HG02840 (cell line): ENCODE measurements around the gene PSPH.
"Not testable (repeated sequence)": the region's sequence is repeated elsewhere in the genome, so short reads cannot be mapped to it uniquely, and the experiment has no call there.

Source experiments
- ATAC-seq: cut with Tn5 transposase; IDR thresholded peaks from one replicate; pipeline ENCODE4 v1.9.1; 2021; ENCODE audit warnings: mild to moderate bottlenecking, moderate library complexity, moderate number of reproducible peaks; ENCODE audit not compliant: unreplicated experiment, low FRiP score

Gene PSPH

DNA sequence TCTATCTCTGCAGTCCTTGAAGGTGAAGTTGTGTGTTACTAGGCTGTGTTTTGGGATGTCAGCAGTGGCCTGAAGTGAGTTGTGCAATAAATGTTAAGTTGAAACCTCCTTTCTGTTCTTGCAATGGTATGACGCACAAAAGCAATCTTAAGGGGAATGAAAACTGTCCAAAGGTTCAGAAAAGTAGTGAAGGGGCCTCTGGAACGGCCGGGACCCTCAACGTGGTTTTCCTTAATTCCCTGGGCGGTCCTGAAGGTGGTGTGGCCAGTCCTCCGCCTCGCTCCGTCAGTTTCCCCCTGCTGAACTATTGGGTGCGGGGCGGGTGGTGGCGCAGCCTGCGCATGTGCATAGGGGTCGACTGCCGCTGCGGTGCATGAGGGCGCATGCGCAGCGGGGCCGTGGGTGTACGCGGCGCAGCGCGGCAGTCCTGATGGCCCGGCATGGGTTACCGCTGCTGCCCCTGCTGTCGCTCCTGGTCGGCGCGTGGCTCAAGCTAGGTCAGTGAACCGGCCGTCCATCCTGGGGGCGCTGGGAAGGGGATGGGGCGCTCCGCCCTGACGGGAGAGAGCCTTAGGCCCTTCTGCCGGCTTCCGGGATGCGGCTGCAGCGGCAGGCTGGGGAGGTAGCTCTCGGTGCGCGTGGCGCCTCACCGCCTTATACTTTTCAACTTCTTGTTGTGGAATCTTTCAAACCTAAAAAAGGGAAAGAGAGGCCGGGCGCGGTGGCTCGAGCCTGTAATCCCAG is 12.8 kb upstream of the PSPH start, which contains the start of gene SUMF2:
TSS of gene SUMF2 (plus strand) at position 405 of the 744 bp plus-strand sequence. CDS start at position 431, 26 bp downstream.
- peak; percentile 86 for ATAC-seq

DNA sequence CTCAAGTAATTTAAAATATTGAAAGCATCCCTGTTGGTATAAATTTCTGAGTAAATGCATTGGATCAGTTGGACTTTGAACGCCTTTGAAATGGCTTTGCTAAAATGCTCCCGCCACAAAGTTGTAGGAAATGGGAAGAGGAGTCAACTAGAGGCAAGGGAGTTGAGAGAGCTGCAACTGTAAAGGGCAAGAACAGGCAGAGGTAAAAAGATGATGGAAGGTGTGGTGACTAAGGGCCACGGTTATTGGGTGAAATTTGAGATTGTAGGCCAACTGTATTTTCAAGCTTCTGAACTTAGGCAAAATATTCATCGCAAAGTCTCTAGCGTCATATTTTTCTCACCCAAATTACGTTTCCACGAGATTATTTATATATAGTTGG is 12.2 kb upstream of the PSPH start:
- no peak for ATAC-seq

DNA sequence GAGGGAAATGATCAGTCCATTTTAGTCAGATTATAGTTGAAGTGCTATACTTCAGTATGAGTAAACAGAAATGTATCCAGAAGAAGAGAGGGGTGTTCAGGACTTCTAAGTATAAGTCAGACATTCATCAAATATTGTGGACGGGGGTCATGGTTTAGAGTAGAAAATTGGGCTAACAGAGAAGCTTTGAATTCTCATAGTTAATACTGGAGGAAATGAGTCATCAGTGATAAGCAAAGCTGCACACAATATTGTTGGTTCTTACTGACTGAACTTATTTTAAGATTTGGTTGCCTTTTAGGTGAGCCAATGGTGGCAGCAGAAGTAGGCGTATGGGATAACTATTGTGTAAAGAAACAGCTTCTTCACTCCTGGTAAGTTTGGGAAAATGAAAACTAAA is 11.1 kb upstream of the PSPH start:
- ATAC-seq, result no peak

DNA sequence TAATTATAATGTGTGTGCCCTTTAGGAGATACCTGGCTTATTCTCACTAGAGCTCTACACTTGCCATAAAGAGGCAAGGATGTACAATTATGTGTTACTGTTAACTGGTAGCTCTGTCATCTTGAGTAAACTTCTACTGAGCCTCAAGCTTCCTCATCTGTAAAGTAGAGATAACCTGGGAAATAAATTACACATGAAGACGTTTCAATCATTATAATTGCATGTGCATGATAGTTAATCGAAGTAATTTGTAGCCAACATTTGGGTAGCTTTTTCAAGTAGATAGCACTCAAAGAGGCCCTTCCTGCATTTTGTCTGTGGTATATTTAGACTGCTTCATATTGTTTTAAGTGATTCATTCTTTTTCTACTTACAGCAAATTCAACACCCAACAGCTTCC is 2.7 kb upstream of the PSPH start:
- ATAC-seq, result no peak

DNA sequence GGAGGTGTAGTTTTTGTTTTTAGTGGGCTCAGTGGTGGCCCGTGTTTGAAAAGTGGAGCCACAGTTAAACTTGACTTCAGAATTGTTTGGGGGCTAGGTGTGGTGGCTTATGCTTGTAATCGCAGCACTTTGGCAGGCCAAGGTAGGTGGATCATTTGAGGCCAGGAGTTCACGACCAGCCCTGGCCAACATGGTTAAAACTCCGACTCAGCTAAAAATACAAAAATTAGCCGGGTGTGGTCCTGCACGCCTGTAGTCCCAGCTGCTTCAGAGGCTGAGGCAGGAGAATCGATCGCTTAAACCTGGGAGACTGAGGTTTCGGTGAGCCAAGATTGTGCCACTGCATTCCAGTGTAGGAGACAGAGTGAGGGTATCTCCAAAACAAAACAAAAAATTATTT is 2.1 kb upstream of the PSPH start:
- ATAC-seq, result no peak

DNA sequence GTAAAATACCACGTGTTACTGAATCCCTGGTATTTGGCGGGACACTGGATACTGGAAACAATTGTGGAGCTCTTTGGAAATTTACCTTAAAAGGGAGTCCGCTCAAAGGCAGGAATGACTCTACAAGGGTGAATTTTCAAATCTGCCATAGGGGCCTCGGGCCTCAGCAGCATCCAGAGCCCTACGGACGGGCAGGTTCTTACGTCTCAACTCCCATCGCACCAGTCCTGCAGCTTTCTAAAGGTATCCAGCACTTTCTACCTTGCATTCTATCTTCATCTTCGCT is 248 bp downstream of the PSPH start:
- no peak for ATAC-seq

DNA sequence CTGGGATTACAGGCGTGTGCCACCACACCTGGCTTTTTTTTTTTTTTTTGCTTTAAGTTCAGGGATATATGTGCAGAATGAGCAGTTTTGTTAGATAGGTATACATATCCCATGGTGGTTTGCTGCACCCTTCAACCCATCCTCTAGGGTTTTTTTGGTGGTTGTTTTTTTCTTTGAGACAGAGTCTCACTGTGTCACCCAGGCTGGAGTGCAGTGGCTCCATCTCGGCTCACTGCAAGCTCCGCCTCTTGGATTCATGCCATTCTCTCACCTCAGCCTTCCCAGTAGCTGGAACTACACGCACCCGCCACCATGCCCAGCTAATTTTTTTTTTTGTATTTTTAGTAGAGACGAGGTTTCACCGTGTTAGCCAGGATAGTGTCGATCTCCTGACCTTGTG is 2.5 kb downstream of the PSPH start:
- ATAC-seq, result not testable (repeated sequence)

DNA sequence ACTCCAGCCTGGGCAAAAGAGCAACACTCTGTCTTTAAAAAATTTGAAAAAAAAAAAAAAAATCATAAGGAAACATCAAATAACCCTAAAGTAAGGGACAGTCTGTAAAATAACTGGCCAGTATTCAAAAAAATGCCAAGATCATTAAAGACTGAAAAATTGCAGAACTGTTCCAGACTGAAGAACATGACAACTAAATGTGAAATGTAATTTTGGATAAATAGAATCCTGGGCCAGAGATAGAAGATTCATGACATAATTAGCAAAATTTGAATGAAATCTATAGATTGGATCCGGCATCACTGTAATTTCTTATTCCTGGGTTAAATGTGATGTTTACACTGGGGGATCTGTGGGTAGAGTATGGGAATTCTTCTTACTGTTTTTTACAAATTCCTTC is 3.0 kb downstream of the PSPH start:
- ATAC-seq, result no peak

DNA sequence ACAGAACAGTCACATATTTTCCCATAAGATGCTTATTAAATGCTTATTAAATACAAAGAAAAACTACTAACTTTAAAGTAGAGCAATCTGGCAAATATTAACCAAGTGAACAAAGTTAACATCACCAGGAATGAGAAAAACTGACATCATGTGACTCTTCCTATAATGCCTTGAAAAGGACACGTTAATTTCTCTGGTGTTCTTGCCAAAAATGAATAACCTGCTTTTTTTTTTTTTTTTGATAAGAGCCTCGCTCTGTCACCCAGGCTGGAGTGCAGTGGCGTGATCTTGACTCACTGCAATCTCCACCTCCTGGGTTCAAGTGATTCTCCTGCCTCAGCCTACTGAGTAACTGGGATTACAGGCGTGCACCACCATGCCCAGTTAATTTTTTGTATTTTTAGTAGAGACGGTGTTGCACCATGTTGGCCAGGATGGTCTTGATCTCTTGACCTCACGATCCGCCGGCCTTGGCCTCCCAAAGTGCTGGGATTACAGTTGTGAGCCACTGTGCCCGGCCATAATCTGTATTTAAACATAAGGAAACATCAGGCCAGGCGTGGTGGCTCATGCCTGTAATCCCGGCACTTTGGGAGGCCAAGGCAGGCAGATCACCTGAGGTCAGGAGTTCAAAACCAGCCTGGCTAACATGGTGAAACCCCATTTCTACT is 3.7 kb downstream of the PSPH start:
- ATAC-seq, result not testable (repeated sequence)

DNA sequence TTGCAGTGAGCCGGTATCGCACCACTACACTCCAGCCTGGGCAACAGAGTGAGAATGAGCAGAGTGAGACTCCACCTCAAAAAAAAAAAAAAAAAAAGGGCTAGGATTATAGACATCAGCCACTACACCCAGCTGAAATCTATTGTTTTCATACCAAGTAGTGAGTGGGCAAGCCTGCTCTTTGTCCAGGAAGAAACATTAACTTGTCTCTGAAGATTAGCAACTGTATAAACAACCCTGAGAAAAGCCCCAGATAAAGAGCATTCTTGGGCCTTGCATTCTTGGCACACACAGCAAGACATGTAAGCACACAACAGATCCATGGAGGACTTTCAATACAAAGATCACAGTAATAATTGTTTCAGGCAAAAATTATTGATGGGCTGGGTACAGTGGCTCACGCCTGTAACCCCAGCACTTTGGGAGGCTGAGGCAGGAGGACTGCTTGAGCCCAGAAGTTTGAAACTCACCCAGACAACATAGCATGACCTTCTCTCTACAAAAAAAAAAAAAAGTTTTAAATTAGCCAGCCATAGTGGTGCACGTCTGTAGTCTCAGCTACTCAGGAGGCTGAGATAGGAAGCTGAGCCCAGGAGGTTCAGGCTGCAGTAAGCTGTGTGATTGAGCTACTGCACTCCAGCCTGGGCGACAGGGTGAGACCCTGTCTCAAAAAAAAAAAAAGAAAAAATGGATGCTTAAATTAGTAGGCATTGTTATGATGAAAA is 4.4 kb downstream of the PSPH start:
- ATAC-seq, result no peak

DNA sequence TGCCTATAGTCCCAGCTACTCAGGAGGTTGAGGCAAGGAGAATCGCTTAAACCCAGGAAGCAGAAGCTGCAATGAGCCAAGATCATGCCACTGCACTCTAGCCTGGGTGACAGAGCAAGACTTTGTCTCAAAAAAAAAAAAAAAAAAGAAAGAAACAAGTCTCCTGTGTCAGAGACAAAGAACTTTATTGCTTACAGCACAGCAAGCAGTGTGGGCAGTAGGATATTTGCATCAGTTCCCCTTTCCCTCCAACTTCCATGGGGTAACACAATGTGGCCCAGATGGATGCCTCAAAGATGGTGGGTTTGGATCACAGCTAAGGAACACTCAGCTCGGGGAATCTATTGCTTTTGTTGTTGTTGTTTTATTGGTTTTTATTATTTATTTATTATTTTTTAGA is 5.5 kb downstream of the PSPH start:
- not testable (repeated sequence) for ATAC-seq

DNA sequence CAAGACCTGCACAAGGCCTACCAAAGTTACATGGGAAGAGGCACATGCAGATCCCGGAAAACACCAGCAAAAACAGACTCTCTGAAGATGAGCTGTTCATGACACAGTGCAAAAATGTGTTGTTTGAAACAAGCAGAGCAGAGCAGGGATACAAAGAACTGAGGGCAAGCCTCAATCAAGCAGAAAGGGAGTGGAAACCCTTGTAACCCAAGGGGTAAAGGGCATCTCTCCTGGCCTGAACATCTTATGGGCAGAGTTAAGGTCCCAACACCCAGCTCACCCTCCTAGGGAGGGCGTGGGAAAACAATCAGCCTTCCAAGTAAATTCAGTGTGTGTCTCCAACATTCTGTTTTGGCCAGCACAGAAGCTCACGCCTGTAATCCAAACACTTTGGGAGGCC is 10.5 kb downstream of the PSPH start:
- no peak for ATAC-seq

DNA sequence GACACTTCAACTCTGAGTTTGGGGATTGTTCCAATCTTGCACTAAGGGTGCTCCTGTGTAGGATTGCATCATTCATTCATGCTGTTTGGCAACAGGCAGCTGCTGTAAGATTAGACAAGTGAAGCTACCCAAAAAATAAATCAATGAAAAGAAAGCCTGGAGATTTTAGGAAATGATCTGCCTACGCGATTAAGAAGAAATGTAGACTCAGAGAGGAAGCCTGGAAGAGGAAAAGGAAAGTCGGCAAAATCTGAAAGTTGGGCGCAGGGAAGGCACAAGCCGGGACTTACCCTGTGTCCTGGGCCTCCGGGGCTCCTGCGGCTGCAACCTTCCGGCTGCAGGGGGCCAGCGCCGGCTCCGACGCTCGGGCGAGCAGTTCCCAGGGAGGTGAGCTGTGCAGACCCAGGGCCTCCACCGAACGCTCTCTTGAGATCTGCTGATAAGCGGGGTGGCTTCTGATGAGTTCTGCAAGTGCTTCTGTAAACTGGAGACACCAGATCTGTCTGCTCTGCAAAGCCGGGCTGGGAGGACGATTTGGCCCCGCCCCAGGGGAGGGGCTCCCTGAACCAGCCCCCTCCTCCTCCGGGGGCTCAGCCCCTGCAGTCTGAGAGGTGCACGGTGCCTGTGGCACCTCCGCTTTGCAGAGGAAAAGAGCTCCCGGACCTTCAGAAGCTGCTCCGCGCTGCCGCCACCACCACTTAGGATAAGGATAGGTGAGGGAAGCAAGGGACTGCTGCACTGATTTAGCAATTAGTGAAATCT is 17.4 kb downstream of the PSPH start:
- ATAC-seq, result peak; percentile 93

DNA sequence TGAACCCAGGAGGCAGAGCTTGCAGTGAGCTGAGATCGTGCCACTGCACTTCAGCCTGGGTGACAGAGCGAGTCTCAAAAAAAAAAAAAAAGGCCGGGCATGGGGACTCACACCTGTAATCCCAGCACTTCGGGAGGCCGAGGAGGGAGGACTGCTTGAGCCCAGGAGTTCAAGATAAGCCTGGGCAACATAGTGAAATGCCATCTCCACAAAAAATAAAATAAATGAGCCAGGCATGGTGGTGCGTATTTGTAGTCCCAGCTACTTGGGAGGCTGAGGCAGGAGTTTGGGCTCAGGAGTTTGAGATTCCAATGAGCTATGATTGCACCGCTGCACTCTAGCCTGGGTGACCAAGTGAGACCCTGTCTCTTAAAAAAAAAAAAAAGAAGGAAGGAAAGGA is 18.7 kb downstream of the PSPH start:
- not testable (repeated sequence) for ATAC-seq

DNA sequence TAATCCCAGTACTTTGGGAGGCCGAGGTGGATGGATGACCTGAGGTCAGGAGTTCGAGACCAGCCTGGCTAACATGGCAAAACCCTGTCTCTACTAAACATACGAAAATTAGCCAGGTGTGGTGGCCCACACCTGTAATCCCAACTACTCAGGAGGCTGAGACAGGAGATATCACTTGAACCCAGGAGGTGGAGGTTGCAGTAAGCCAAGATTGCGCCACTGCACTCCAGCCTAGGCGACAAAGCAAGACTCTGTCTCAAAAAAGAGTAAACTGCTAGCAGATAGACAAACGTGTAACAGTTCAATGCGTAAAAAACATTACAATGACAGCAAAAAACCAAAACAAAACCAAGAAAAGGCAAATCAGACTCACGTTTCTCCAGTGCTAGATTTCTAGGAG is 19.7 kb downstream of the PSPH start:
- ATAC-seq, result not testable (repeated sequence)

DNA sequence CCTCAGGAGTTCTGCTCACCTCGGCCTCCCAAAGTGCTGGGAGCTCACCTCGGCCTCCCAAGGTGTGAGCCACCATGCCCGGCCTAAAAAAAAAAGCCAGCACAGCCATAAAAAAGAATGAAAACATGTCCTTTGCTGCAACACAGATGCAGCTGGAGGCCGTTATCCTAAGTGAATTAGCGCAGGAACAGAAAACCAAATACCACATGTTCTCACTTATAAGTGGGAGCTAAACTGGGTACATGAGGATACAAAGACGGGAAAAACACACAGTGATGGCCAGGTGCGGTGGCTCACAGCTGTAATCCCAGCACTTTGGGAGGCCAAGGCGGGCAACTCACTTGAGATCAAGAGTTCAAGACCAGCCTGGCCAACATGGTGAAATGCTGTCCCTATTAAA is 20.9 kb downstream of the PSPH start:
- ATAC-seq, result no peak

DNA sequence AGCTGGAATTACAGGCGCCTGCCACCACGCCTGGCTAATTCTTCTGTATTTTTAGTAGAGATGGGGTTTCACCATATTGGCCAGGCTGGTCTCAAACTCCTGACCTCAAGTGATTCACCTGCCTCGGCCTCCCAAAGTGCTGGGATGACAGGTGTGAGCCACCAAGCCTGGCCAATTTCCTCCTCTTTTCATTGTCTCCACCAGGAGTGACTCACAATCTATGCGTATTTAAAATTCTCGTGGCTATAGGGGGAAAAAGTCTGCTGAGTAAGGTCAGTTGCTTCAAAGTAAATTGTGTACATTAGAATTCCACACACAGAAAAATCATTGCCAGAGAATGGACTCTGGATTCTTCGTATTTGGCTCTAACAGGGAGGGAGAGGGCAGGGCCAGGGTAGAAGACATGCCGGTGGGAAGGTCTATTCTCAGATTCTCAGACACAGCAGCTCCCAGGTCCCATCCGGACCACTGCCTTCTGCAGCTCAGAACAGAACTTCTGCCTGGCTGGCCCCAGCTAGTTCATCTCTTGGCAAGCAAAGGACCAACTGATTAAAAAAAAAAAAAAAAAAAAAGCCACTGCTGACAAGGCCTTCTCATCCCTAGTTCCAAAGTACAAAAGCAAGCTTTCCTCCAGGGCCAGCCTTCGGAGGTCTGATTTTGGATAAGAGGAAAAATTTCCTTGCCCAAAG is 22.2 kb downstream of the PSPH start:
- no peak for ATAC-seq

DNA sequence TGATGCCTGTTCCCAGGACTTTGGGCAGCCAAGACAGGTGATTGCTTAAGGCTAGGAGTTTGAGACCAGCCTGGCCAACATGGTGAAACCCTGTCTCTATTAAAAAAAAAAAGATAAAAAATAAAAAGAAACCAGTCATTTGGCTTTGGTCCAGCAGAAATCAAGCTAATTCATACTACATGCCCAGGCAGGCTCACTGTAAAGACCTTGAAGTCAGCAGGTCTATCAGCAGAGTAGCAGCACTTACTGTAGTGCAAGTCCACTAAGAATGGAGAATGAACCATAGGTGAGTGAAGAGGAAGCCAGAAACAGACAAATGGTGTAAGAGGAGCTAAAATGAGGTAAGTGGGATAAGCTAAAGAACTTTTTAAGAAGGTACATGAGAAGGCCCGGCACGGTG is 24.7 kb downstream of the PSPH start:
- no peak for ATAC-seq

DNA sequence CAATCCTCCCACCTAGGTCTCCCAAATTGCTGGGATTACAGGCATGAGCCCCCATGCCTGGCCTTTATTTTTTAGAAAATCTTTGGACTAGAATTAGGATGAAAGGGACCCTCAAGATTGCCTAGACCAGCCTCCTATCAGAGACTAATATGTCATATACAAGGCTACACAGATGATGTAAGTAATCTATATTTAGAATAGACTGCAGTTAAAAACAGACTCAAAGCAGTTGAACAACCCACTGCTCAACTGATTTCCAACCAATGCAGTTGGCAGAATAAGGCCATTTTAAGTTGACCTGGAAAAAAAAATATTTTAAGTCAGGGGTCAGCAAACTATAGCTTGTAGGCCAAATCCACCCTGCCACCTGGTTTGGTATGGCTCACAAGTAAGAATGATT is 27.7 kb downstream of the PSPH start:
- ATAC-seq, result no peak

DNA sequence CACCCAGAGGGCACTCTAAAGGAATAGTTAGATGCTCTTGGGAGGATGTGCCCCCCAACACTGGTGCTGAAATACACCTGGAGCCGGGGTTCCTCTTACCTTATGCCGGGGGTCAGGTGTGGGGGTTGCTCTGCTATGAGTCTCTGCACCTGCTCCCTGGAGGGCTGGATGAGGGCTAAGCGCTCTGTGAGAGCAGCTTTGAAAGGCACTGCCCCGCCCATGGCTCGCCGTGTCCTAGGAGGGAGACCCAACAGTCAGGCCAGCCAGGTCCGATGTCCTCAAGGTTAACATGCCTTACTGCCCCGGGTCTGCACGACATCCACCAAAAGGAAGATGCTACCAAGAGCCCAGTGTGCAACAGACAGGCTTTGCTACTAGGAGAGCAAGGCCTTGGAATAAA is 31.7 kb downstream of the PSPH start:
- no peak for ATAC-seq
